ENCODE results near the gene ACSM3. TPM values are rescaled to one million over a fixed set of nuclear protein-coding genes. Genes with fewer than 3 reads are reported as not detected.
A peak's percentile ranks its signal among the peaks of the same experiment; 100 is the strongest.

Gene ACSM3
- polyA plus RNA-seq, 4 donors, result 1.8 to 22.5 (median 4.7) TPM

DNA sequence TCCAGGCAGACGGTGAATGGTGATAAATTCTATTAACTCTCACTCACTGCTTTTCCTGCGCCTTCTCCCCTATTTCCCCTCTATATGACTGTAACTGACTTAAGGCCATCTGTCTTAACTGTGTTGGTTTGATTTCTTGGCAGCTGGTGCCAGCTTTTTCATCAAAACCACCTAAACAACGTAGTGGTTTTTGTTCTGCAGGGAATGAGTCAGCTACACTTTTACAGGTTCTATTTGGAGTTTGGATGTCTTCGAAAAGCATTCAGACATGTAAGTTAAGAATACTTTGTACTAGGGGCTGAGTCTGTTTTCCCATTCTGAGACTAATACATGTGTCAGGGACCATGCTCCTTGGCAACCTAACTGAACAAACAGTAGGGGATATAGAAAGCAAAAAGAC is 51.0 kb downstream of the ACSM3 start:
- peaks cover 0 to 12% (median 5%) of the 10 kb centered on the region in 3 donors for H3K36me3 ChIP-seq (ENCODE audit: control insufficient read depth in 3 of 3, insufficient read depth in 2 of 3, low read depth in 1 of 3, low read length in 3 of 3)
- no peaks in the 10 kb centered on the region for H3K9me3 ChIP-seq (ENCODE audit: control insufficient read depth in 2 of 2, insufficient read depth in 1 of 2, low read depth in 1 of 2, low read length in 1 of 2)
- H3K27me3 ChIP-seq (ENCODE audit: control insufficient read depth in 3 of 3, insufficient read depth in 3 of 3, low read length in 3 of 3), result no peaks in the 10 kb centered on the region
- H3K27ac ChIP-seq (ENCODE audit: low read depth in 1 of 3, low read length in 2 of 3), result no peak overlapping the region
- 80 to 93% (median 81%) methylated on average over 4 of the region's 4 CpGs for WGBS, 3 donors
- DNase-seq, result no peak
- H3K4me1 ChIP-seq (ENCODE audit: control insufficient read depth in 3 of 3, insufficient read depth in 2 of 3, low read depth in 1 of 3, low read length in 2 of 3), result no peaks in the 10 kb centered on the region
- no peak for FAIRE-seq
- no peak overlapping the region for H3K4me3 ChIP-seq (ENCODE audit: low read depth in 1 of 3, low read length in 3 of 3)

DNA sequence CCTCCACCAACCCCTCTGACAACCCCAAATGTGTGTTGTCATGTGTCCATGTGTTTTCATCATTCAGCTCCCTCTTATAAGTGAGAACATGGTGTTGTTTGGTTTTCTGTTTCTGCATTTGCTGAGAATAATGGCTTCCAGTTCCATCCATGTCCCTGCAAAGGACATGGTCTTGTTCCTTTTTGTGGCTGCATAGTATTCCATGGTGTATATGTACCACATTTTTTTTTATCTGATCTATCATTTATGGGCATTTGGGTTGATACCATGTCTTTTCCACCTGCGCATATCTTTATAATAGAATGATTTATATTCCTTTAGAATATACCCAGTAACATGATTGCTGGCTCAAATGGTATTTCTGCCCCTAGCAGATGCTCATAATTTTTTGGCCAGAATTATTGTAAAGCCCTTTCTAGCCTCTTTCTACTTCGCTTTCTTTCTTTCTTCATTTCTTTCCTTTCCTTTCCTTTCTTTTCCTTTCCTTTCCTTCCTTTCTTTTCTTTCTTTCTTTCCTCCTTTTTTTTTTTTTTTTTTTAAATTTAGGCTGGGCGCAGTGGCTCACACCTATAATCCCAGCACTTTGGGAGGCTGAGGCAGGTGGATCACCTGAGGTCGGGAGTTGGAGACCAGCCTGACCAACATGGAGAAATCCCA is 55.2 kb downstream of the ACSM3 start:
- DNase-seq (no peak), FAIRE-seq (no peak)
- Histone ChIP-seq H3K36me3 (ENCODE audit: control insufficient read depth in 3 of 3, insufficient read depth in 2 of 3, low read depth in 1 of 3, low read length in 3 of 3) (peaks cover 0 to 12% (median 8%) of the 10 kb centered on the region in 3 donors), H3K4me3 (ENCODE audit: low read depth in 1 of 3, low read length in 3 of 3) (no peak overlapping the region), H3K4me1 (ENCODE audit: control insufficient read depth in 3 of 3, insufficient read depth in 2 of 3, low read depth in 1 of 3, low read length in 2 of 3) (no peaks in the 10 kb centered on the region), H3K27ac (ENCODE audit: low read depth in 1 of 3, low read length in 2 of 3) (no peak overlapping the region), H3K9me3 (ENCODE audit: control insufficient read depth in 2 of 2, insufficient read depth in 1 of 2, low read depth in 1 of 2, low read length in 1 of 2) (no peaks in the 10 kb centered on the region), H3K27me3 (ENCODE audit: control insufficient read depth in 3 of 3, insufficient read depth in 3 of 3, low read length in 3 of 3) (no peaks in the 10 kb centered on the region)
- WGBS, 3 donors, result 93 to 99% (median 96%) methylated on average over 4 of the region's 4 CpGs

DNA sequence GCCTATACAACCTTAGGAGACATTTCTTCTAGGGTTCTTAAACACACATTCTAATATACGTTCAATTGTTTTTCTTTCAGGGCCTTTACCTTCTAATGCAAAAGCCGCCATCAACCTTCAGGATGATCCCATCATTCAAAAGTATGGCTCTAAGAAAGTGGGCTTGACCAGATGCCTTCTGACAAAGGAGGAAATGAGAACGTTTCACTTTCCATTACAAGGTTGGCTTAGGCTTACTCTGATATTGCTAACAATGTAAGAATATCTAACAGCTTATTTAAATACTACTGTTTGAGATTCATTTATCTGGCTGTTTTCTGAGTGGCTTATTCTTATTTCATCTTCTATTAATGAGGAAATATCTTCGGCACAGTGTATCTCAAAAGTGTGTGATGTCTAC is 57.9 kb downstream of the ACSM3 start:
- Histone ChIP-seq H3K4me3 (ENCODE audit: low read depth in 1 of 3, low read length in 3 of 3) (no peak overlapping the region), H3K27me3 (ENCODE audit: control insufficient read depth in 3 of 3, insufficient read depth in 3 of 3, low read length in 3 of 3) (no peaks in the 10 kb centered on the region), H3K27ac (ENCODE audit: low read depth in 1 of 3, low read length in 2 of 3) (no peak overlapping the region), H3K36me3 (ENCODE audit: control insufficient read depth in 3 of 3, insufficient read depth in 2 of 3, low read depth in 1 of 3, low read length in 3 of 3) (peaks cover 0 to 6% (median 5%) of the 10 kb centered on the region in 3 donors), H3K4me1 (ENCODE audit: control insufficient read depth in 3 of 3, insufficient read depth in 2 of 3, low read depth in 1 of 3, low read length in 2 of 3) (peaks cover 0 to 3% (median 2%) of the 10 kb centered on the region in 3 donors), H3K9me3 (ENCODE audit: control insufficient read depth in 2 of 2, insufficient read depth in 1 of 2, low read depth in 1 of 2, low read length in 1 of 2) (no peaks in the 10 kb centered on the region)
- 86 to 91% (median 89%) methylated on average over 4 of the region's 4 CpGs for WGBS, 3 donors
- DNase-seq (no peak), FAIRE-seq (no peak)

DNA sequence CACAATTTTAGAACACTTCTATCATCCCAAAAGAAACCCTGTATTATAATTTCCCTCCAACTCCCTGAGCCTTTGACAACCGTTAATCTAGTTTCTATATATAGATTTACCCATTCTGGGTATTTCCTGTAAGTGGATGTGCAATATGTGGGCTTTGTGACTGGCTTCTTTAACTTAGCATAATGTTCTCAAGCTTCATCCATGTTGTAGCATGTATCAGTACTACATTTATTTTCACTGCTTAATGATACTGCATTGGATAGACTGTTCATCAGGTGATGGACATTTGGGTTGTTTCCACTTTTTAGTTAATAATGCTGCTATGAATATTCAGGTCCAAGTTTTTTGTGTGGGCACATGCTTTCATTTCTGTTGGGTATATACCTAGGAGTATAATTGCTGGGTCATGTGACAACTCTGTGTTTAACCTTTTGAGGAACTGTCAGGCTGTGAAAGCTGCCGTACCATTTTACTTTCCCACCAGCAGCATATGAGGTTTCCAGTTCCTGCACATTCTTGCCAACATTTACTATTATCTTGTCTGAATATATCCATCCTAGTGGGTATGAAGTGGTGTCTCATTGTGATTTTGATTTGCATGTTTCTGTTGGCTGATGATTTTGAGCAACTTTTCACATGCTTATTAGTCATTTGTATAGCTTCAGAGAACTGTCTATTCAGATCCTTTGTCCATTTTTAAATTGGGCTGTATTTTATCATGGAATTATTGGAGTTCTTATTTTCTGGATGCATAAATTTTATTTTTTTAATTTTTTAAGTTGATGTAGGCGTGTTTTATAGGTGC is 58.9 kb downstream of the ACSM3 start:
- FAIRE-seq (no peak), DNase-seq (no peak)
- Histone ChIP-seq H3K27me3 (ENCODE audit: control insufficient read depth in 3 of 3, insufficient read depth in 3 of 3, low read length in 3 of 3) (no peaks in the 10 kb centered on the region), H3K27ac (ENCODE audit: low read depth in 1 of 3, low read length in 2 of 3) (no peak overlapping the region), H3K36me3 (ENCODE audit: control insufficient read depth in 3 of 3, insufficient read depth in 2 of 3, low read depth in 1 of 3, low read length in 3 of 3) (peaks cover 2 to 6% (median 3%) of the 10 kb centered on the region in 3 donors), H3K9me3 (ENCODE audit: control insufficient read depth in 2 of 2, insufficient read depth in 1 of 2, low read depth in 1 of 2, low read length in 1 of 2) (no peaks in the 10 kb centered on the region), H3K4me3 (ENCODE audit: low read depth in 1 of 3, low read length in 3 of 3) (no peak overlapping the region), H3K4me1 (ENCODE audit: control insufficient read depth in 3 of 3, insufficient read depth in 2 of 3, low read depth in 1 of 3, low read length in 2 of 3) (peaks cover 0 to 3% (median 2%) of the 10 kb centered on the region in 3 donors)
- 84 to 92% (median 88%) methylated on average over 3 of the region's 3 CpGs for WGBS, 3 donors

DNA sequence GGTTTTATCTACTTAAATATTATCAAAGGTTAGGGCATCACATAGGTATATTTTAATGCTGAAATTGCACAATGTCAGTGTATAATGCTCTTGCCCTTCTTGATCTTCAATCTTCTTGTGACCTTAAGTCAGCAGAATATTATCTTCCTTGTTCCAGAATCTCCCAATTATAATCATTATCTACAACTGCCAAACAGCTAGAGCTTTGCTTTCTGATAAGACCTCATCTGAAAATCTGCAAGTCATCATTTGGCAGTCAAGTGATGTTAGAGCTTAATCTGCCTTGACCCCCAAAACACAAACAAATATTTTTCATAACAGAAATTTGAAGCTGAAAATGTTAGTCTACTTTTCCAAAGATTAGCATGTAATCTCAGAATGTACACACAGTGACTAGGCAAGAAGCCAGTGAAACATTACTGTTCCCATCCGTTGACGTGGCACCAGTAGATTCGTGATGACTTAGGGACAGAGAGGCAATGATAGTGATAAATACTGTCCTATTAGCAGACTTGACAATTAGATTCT is 62.3 kb downstream of the ACSM3 start:
- DNase-seq (peak in 1 of 2 donors; percentile 23), FAIRE-seq (no peak)
- WGBS, 3 donors, result 59 to 62% (median 60%) methylated on average over 3 of the region's 3 CpGs

DNA sequence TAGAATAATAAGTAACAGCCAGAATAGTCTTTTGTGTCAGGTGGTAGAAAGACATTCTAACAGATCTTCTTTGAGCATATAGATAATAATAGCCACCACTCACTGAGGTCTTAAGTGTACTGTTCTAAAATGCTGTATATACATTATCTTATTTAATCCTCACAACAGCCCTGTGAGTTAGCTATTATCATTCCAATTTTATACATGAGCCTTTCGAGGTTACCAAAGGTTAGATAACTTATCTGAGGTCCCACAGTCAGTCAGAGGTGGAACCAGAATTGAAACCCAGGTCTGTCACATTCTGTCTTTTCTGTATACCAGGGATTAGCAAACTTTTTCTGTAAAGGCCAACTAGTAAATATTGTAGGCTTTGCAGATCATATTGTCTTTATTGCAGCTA is 65.7 kb downstream of the ACSM3 start:
- Histone ChIP-seq H3K4me3 (ENCODE audit: low read depth in 1 of 3, low read length in 3 of 3) (no peak overlapping the region), H3K4me1 (ENCODE audit: control insufficient read depth in 3 of 3, insufficient read depth in 2 of 3, low read depth in 1 of 3, low read length in 2 of 3) (peaks cover 0 to 3% (median 2%) of the 10 kb centered on the region in 3 donors), H3K9me3 (ENCODE audit: control insufficient read depth in 2 of 2, insufficient read depth in 1 of 2, low read depth in 1 of 2, low read length in 1 of 2) (peaks cover 0 to 4% of the 10 kb centered on the region in 2 donors), H3K36me3 (ENCODE audit: control insufficient read depth in 3 of 3, insufficient read depth in 2 of 3, low read depth in 1 of 3, low read length in 3 of 3) (peaks cover 2 to 4% (median 2%) of the 10 kb centered on the region in 3 donors), H3K27ac (ENCODE audit: low read depth in 1 of 3, low read length in 2 of 3) (no peak overlapping the region), H3K27me3 (ENCODE audit: control insufficient read depth in 3 of 3, insufficient read depth in 3 of 3, low read length in 3 of 3) (no peaks in the 10 kb centered on the region)
- 81 to 90% (median 85%) methylated on average over 1 of the region's 1 CpG for WGBS, 3 donors
- DNase-seq, result no peak
- FAIRE-seq, result no peak

More for the DNA sequence above, 62.3 kb downstream of the ACSM3 start:
- Histone ChIP-seq H3K27ac (ENCODE audit: low read depth in 1 of 3, low read length in 2 of 3) (peak overlapping the region in 1 of 3 donors; percentile 28), H3K4me3 (ENCODE audit: low read depth in 1 of 3, low read length in 3 of 3) (no peak overlapping the region), H3K27me3 (ENCODE audit: control insufficient read depth in 3 of 3, insufficient read depth in 3 of 3, low read length in 3 of 3) (no peaks in the 10 kb centered on the region), H3K4me1 (ENCODE audit: control insufficient read depth in 3 of 3, insufficient read depth in 2 of 3, low read depth in 1 of 3, low read length in 2 of 3) (peaks cover 0 to 3% (median 2%) of the 10 kb centered on the region in 3 donors), H3K36me3 (ENCODE audit: control insufficient read depth in 3 of 3, insufficient read depth in 2 of 3, low read depth in 1 of 3, low read length in 3 of 3) (peaks cover 2 to 3% (median 2%) of the 10 kb centered on the region in 3 donors), H3K9me3 (ENCODE audit: control insufficient read depth in 2 of 2, insufficient read depth in 1 of 2, low read depth in 1 of 2, low read length in 1 of 2) (no peaks in the 10 kb centered on the region)

DNA sequence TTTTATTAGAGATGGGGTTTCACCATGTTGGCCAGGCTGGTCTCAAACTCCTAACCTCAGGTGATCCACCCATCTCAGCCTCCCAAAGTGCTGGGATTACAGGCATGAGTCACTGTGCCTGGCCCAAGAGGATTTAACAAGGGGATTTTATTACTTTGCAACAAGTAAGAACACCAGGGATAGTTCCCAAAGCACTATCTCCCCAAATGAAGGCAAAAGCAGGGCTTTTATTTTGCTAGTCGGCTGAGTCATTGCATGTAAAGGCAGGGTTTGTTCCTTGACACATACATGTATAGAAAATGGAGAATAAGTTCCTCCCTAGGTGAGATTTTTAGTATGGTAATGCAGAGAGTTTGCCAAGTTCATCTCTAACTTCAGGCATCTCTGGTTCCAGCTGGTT is 66.6 kb downstream of the ACSM3 start:
- Histone ChIP-seq H3K27ac (ENCODE audit: low read depth in 1 of 3, low read length in 2 of 3) (no peak overlapping the region), H3K9me3 (ENCODE audit: control insufficient read depth in 2 of 2, insufficient read depth in 1 of 2, low read depth in 1 of 2, low read length in 1 of 2) (peaks cover 0 to 4% of the 10 kb centered on the region in 2 donors), H3K4me3 (ENCODE audit: low read depth in 1 of 3, low read length in 3 of 3) (no peak overlapping the region), H3K4me1 (ENCODE audit: control insufficient read depth in 3 of 3, insufficient read depth in 2 of 3, low read depth in 1 of 3, low read length in 2 of 3) (peaks cover 0 to 3% (median 2%) of the 10 kb centered on the region in 3 donors), H3K36me3 (ENCODE audit: control insufficient read depth in 3 of 3, insufficient read depth in 2 of 3, low read depth in 1 of 3, low read length in 3 of 3) (peaks cover 2 to 4% (median 2%) of the 10 kb centered on the region in 3 donors), H3K27me3 (ENCODE audit: control insufficient read depth in 3 of 3, insufficient read depth in 3 of 3, low read length in 3 of 3) (no peaks in the 10 kb centered on the region)
- FAIRE-seq (no peak), DNase-seq (no peak)
- WGBS, 3 donors, result 93 to 96% (median 93%) methylated on average over 1 of the region's 1 CpG

DNA sequence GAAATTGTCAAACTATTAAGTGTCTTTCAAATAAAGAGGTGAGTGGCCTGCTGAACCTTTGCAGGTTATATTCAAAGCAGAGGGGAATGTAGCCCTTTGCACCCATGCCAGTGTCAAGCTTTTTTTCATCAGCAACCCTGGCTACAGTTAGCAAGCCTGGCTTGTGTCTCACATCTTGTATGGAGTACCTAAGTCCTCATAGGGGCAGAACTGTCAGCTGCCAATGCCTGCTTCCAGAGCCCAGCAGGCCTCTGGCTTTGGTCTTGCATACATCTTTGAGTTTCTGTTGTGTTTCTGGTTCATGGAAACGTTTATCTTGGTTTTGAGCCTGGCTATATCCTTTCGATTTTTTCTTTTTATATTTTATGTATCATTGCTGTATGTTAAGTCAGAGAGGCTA is 69.3 kb downstream of the ACSM3 start:
- Histone ChIP-seq H3K9me3 (ENCODE audit: control insufficient read depth in 2 of 2, insufficient read depth in 1 of 2, low read depth in 1 of 2, low read length in 1 of 2) (peaks cover 0 to 8% of the 10 kb centered on the region in 2 donors), H3K27me3 (ENCODE audit: control insufficient read depth in 3 of 3, insufficient read depth in 3 of 3, low read length in 3 of 3) (no peaks in the 10 kb centered on the region), H3K27ac (ENCODE audit: low read depth in 1 of 3, low read length in 2 of 3) (no peak overlapping the region), H3K4me3 (ENCODE audit: low read depth in 1 of 3, low read length in 3 of 3) (no peak overlapping the region), H3K4me1 (ENCODE audit: control insufficient read depth in 3 of 3, insufficient read depth in 2 of 3, low read depth in 1 of 3, low read length in 2 of 3) (no peaks in the 10 kb centered on the region), H3K36me3 (ENCODE audit: control insufficient read depth in 3 of 3, insufficient read depth in 2 of 3, low read depth in 1 of 3, low read length in 3 of 3) (peaks cover 0 to 6% (median 2%) of the 10 kb centered on the region in 3 donors)
- no peak for DNase-seq
- 87 to 89% (median 87%) methylated on average over 2 of the region's 2 CpGs for WGBS, 3 donors
- FAIRE-seq, result no peak
